ENCODE results near the gene POLR3A.
"Not testable (repeated sequence)": the region's sequence is repeated elsewhere in the genome, so short reads cannot be mapped to it uniquely, and the experiment has no call there.

POLR3A gene

DNA sequence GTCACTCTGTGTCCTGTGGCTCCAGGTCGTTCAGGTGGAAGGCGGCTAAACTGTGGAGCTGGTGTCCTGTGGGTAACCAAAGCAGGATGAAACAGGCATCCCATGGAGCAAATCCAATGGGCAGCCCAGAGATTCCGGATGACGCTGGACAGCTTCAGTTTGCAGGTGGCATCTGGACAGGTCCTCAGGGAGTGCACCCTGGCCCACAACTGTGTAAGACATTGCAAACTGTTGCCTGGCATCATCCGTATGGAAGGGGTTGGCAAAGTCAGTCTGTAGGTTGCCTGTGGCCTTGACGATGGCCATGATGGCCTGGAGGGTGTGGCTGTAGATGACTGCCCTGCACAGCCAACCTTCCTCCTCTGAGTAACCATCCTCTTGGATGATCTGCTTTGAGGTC, 39.8 kb upstream of the POLR3A start:
- no peak for DNase-seq (ENCODE audit: low read depth)
- H3K4me3 ChIP-seq (replicated peaks; ENCODE audit: low read depth, low read length): no peak overlapping the region
- TF ChIP-seq, protein P1, sequence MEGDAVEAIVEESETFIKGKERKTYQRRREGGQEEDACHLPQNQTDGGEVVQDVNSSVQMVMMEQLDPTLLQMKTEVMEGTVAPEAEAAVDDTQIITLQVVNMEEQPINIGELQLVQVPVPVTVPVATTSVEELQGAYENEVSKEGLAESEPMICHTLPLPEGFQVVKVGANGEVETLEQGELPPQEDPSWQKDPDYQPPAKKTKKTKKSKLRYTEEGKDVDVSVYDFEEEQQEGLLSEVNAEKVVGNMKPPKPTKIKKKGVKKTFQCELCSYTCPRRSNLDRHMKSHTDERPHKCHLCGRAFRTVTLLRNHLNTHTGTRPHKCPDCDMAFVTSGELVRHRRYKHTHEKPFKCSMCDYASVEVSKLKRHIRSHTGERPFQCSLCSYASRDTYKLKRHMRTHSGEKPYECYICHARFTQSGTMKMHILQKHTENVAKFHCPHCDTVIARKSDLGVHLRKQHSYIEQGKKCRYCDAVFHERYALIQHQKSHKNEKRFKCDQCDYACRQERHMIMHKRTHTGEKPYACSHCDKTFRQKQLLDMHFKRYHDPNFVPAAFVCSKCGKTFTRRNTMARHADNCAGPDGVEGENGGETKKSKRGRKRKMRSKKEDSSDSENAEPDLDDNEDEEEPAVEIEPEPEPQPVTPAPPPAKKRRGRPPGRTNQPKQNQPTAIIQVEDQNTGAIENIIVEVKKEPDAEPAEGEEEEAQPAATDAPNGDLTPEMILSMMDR (IDR thresholded peaks at IDR 0.05; ENCODE audit: low read length, missing control alignments): no peak

DNA sequence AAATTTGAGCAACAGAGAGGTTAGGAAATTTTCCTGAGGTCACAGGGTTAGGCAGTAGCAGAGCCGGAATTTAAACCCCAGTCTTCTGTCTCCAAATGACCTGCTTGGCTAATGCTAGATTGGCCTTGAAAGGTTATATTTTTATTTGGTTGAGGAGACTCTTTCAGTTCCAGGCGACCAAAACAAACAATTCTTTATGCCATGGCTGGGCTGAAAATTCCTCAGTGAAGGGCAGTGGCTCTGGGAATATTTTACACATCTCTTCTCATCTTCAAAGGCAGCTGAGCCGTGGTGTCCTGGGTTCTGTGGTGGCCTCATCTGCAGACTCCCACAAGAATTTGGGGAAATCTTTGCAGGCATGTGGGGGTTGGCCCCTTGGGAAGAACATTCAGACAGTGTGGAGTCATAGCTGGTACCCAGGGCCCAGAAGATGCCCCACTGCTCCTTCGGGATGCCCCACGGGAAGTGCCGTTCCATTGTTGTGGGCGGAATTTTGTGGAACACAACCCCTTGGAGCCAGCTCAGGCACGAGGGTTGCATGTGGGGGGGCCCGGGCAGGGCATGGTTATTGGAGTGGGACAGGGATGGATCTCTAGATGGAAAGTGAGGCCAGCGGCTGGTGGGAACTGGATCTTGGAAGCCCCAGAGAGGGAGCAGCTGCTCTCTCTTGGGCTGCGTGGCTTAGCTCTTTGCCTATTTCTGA, 37.6 kb upstream of the POLR3A start:
- no peak overlapping the region for H3K4me3 ChIP-seq (replicated peaks; ENCODE audit: low read depth, low read length)
- TF ChIP-seq, protein P1 (IDR thresholded peaks at IDR 0.05; ENCODE audit: low read length, missing control alignments): no peak
- DNase-seq (ENCODE audit: low read depth): no peak

DNA sequence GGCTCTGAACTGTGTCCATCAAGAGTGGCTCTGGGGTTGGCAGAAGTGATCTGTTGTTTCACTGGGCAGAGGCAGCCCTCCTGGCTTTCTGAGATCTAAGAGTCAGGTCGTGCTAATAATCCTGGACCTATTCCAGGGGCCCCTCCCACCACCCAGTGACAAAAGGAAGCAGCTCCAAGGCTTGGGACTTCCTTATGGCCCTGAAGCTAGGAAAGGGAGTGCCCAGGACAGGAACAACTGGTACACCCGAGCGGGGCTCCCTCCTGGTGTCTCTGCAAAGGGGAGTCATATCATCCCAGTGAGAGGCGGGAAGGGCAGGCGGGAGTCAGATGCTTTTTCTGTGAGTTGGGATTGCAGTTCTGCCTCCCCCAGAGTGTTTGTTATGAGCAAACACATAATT, 36.7 kb upstream of the POLR3A start:
- TF ChIP-seq, protein P1 (IDR thresholded peaks at IDR 0.05; ENCODE audit: low read length, missing control alignments): no peak
- no peak for DNase-seq (ENCODE audit: low read depth)

DNA sequence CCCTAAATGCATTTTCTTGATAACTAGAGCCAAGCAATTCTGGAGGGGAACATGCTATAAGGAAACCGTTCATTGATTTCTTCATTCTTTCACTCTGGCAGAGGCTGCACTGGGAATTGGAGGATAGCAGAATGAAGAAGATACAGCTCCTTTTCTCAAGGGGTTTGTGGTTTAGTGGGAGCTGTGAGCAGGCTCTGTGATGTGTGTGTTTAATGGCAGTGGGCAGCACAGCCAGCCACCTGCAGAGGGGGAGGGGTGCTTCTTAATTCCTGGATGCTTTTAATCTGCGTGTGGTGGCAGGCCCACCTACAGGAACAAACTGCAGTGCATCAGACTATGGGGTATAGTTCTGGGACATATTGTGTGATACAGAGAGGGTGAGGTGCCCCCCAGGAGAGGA, 36.3 kb upstream of the POLR3A start:
- H3K4me3 ChIP-seq (replicated peaks; ENCODE audit: low read depth, low read length): no peak overlapping the region
- TF ChIP-seq, protein P1 (IDR thresholded peaks at IDR 0.05; ENCODE audit: low read length, missing control alignments): no peak
- no peak for DNase-seq (ENCODE audit: low read depth)

More for the DNA sequence above, 36.7 kb upstream of the POLR3A start:
- no peak overlapping the region for H3K4me3 ChIP-seq (replicated peaks; ENCODE audit: low read depth, low read length)

DNA sequence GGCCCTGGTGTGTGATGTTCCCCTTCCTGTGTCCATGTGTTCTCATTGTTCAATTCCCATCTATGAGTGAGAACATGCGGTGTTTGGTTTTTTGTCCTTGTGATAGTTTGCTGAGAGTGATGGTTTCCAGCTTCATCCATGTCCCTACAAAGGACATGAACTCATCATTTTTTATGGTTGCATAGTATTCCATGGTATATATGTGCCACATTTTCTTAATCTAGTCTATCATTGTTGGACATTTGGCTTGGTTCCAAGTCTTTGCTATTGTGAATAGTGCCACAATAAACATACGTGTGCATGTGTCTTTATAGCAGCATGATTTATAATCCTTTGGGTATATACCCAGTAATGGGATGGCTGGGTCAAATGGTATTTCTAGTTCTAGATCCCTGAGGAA, 35.6 kb upstream of the POLR3A start:
- DNase-seq (ENCODE audit: low read depth); H3K4me3 ChIP-seq (replicated peaks; ENCODE audit: low read depth, low read length): not testable (repeated sequence)

DNA sequence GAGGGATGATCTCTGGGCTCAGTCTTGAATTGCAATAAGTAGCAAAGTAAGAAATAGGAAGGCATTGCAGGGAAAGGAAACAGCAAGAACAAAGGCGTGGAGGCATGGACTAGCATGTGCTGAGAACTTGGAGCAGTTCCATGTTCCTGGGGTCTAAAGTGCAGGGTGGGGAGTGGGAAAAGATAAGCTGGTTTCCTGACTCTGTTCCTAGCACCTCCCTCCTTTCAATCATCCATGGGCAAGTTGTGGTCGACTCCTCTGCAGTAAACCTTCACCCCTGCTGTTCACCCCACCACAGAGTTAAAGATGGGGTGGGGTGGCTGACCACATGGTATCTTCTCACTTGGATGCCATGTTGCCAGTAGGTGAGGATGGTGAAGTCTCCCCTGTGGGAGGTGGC, 33.9 kb upstream of the POLR3A start:
- TF ChIP-seq, protein P1 (IDR thresholded peaks at IDR 0.05; ENCODE audit: low read length, missing control alignments): no peak
- DNase-seq (ENCODE audit: low read depth): no peak
- H3K4me3 ChIP-seq (replicated peaks; ENCODE audit: low read depth, low read length): no peak overlapping the region

DNA sequence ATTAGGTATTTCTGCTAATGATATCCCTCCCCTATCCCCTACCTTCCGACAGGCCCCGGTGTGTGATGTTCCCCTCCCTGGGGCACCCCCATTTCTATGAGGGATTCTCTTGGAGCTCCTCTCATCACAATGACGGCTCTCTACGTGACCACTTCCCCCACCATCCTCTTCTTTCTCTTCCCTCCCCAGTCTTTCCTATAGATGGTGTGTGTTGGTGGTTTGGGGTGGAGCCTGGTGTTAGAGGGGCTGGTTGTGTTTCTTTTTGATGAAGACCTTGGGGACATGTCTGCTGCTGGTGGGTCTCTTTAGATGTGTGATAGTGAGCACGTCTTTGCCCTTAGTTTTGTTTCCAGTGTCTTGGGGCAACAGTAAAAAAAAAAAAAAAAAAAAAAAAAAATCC, 33.0 kb upstream of the POLR3A start:
- no peak overlapping the region for H3K4me3 ChIP-seq (replicated peaks; ENCODE audit: low read depth, low read length)
- TF ChIP-seq, protein P1 (IDR thresholded peaks at IDR 0.05; ENCODE audit: low read length, missing control alignments): no peak
- no peak for DNase-seq (ENCODE audit: low read depth)

All from fibroblast of pulmonary artery (primary cell).